ENCODE data around the gene EHMT2.
"Not testable (repeated sequence)": the region's sequence is repeated elsewhere in the genome, so short reads cannot be mapped to it uniquely, and the experiment has no call there.

Gene EHMT2

GRCh38 chr6:31860349-31860748, 37.1 kb downstream of the EHMT2 start:
- Histone ChIP-seq H3K36me3 (ENCODE audit: insufficient read depth, low read length) (peaks cover 4% of the 10 kb centered on the region; the same call in 1 of the 2 replicates), H3K4me3 (ENCODE audit: low read depth, low read length) (no peak overlapping the region; the same call in 1 of the 2 replicates), H3K27ac (ENCODE audit: low read depth, low read length) (no peak overlapping the region), H3K79me2 (ENCODE audit: control insufficient read depth, insufficient read depth, low read length, unreplicated experiment) (peaks cover 7% of the 10 kb centered on the region), H3K4me1 (ENCODE audit: control insufficient read depth, insufficient read depth, low read length, unreplicated experiment) (peaks cover 6% of the 10 kb centered on the region), H2AFZ (ENCODE audit: low read length, unreplicated experiment) (no peak overlapping the region), H3K27me3 (ENCODE audit: insufficient read depth, low read length) (no peaks in the 10 kb centered on the region)

- H3K4me3 ChIP-seq (ENCODE audit: low read depth, low read length) = no peak overlapping the region
- H3K4me1 ChIP-seq (ENCODE audit: control insufficient read depth, insufficient read depth, low read length, unreplicated experiment) = peaks cover 6% of the 10 kb centered on the region
- H3K27ac ChIP-seq (ENCODE audit: low read depth, low read length) = no peak overlapping the region
- H3K27me3 ChIP-seq (ENCODE audit: insufficient read depth, low read length) = no peaks in the 10 kb centered on the region
- no peak overlapping the region for H2AFZ ChIP-seq (ENCODE audit: low read length, unreplicated experiment)
- peaks cover 7% of the 10 kb centered on the region for H3K79me2 ChIP-seq (ENCODE audit: control insufficient read depth, insufficient read depth, low read length, unreplicated experiment)
- H3K36me3 ChIP-seq (ENCODE audit: insufficient read depth, low read length) = peaks cover 4% of the 10 kb centered on the region; the same call in 1 of the 2 replicates
Measured at GRCh38 chr6:31859923-31860322, 37.6 kb downstream of the EHMT2 start.

GRCh38 chr6:31858707-31859106, 38.8 kb downstream of the EHMT2 start:
- Histone ChIP-seq H3K4me1 (ENCODE audit: control insufficient read depth, insufficient read depth, low read length, unreplicated experiment) (peaks cover 6% of the 10 kb centered on the region), H2AFZ (ENCODE audit: low read length, unreplicated experiment) (no peak overlapping the region), H3K36me3 (ENCODE audit: insufficient read depth, low read length) (peaks cover 4% of the 10 kb centered on the region; the same call in 1 of the 2 replicates), H3K27ac (ENCODE audit: low read depth, low read length) (no peak overlapping the region), H3K4me3 (ENCODE audit: low read depth, low read length) (no peak overlapping the region), H3K79me2 (ENCODE audit: control insufficient read depth, insufficient read depth, low read length, unreplicated experiment) (peaks cover 7% of the 10 kb centered on the region), H3K27me3 (ENCODE audit: insufficient read depth, low read length) (no peaks in the 10 kb centered on the region)

DNA sequence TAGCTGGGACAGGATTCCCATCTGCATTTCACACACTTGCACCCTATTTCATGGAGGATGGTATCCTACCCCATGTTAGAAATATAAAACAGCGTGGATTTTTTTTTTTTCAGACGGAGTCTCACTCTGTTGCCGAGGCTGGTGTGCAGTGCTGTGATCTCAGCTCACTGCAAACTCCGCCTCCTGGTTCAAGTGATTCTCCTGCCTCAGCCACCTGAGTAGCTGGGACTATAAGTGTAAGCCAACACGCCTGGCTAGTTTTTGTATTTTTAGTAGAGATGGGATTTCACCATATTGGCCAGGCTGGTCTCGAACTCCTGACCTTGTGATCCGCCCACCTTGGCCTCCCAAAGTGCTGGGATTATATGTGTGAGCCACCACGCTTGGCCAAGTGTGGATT, 39.7 kb downstream of the EHMT2 start:
- not testable (repeated sequence) for H3K4me3 ChIP-seq (ENCODE audit: low read depth, low read length); H2AFZ ChIP-seq (ENCODE audit: low read length, unreplicated experiment); H3K36me3 ChIP-seq (ENCODE audit: insufficient read depth, low read length); H3K27me3 ChIP-seq (ENCODE audit: insufficient read depth, low read length); H3K27ac ChIP-seq (ENCODE audit: low read depth, low read length); H3K79me2 ChIP-seq (ENCODE audit: control insufficient read depth, insufficient read depth, low read length, unreplicated experiment); H3K4me1 ChIP-seq (ENCODE audit: control insufficient read depth, insufficient read depth, low read length, unreplicated experiment)

GRCh38 chr6:31851980-31852718, 45.3 kb downstream of the EHMT2 start:
- not testable (repeated sequence) for H3K36me3 ChIP-seq (ENCODE audit: insufficient read depth, low read length); H3K4me3 ChIP-seq (ENCODE audit: low read depth, low read length); H2AFZ ChIP-seq (ENCODE audit: low read length, unreplicated experiment); H3K4me1 ChIP-seq (ENCODE audit: control insufficient read depth, insufficient read depth, low read length, unreplicated experiment); H3K27me3 ChIP-seq (ENCODE audit: insufficient read depth, low read length); H3K27ac ChIP-seq (ENCODE audit: low read depth, low read length); H3K79me2 ChIP-seq (ENCODE audit: control insufficient read depth, insufficient read depth, low read length, unreplicated experiment)

DNA sequence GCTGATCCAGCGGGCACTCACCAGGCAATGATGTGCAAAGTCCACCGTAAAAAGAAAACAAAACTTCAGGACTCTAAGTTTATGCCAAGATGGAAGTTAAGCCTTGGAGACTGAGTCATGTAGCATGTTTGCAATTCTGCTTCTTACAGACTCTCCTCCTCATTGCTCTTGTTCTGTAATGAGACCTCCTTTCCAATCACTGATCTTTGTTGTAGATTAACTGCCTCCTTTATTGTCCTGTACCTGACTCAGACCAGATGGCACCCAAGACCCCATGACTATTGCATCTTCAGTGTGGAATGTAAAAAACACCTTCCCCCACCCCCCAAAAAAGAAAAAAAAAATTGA, 46.0 kb downstream of the EHMT2 start:
- H3K36me3 ChIP-seq (ENCODE audit: insufficient read depth, low read length) = no peaks in the 10 kb centered on the region
- H3K4me1 ChIP-seq (ENCODE audit: control insufficient read depth, insufficient read depth, low read length, unreplicated experiment) = no peaks in the 10 kb centered on the region
- H3K79me2 ChIP-seq (ENCODE audit: control insufficient read depth, insufficient read depth, low read length, unreplicated experiment) = no peaks in the 10 kb centered on the region
- no peaks in the 10 kb centered on the region for H3K27me3 ChIP-seq (ENCODE audit: insufficient read depth, low read length)
- H3K4me3 ChIP-seq (ENCODE audit: low read depth, low read length) = no peak overlapping the region
- H3K27ac ChIP-seq (ENCODE audit: low read depth, low read length) = no peak overlapping the region
- H2AFZ ChIP-seq (ENCODE audit: low read length, unreplicated experiment) = no peak overlapping the region

GRCh38 chr6:31850765-31851484, 46.6 kb downstream of the EHMT2 start:
- Histone ChIP-seq H3K36me3 (ENCODE audit: insufficient read depth, low read length) (no peaks in the 10 kb centered on the region), H3K27ac (ENCODE audit: low read depth, low read length) (no peak overlapping the region), H2AFZ (ENCODE audit: low read length, unreplicated experiment) (no peak overlapping the region), H3K27me3 (ENCODE audit: insufficient read depth, low read length) (no peaks in the 10 kb centered on the region), H3K4me1 (ENCODE audit: control insufficient read depth, insufficient read depth, low read length, unreplicated experiment) (no peaks in the 10 kb centered on the region), H3K4me3 (ENCODE audit: low read depth, low read length) (no peak overlapping the region), H3K79me2 (ENCODE audit: control insufficient read depth, insufficient read depth, low read length, unreplicated experiment) (no peaks in the 10 kb centered on the region)

DNA sequence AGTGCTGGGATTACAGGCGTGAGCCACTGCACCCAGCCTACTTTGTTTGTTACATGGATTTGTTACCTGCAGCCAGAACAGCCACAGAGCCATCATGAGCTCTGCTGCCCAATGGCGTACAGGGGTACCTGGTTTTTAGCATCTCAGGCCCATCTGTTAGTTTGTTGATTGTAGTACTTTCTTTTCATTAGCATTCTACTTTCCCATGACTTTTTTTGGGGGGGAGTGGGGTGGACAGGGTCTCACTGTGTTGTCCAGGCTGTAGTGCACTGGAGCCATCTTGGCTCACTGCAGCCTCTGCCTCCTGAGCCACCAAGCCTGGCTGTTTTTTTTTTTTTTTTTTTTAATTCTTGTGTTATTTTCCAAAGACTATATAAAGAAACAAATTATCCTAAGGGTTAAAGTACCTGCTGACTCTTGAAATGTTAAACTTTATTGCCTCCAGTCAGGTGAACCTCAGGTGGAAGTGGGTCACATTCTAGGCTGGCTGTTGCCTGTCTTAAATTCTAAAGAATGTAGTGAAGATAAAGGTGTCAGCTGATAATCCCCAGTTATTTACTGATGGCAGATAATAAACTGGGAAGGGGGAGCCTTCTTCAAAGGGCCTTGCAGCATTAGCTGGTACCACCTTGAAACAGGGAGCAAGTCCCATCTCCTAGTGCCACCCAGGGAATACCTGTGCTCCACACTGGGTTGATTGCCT, 50.1 kb downstream of the EHMT2 start:
- H3K27me3 ChIP-seq (ENCODE audit: insufficient read depth, low read length) = no peaks in the 10 kb centered on the region
- no peaks in the 10 kb centered on the region for H3K4me1 ChIP-seq (ENCODE audit: control insufficient read depth, insufficient read depth, low read length, unreplicated experiment)
- H3K79me2 ChIP-seq (ENCODE audit: control insufficient read depth, insufficient read depth, low read length, unreplicated experiment) = no peaks in the 10 kb centered on the region
- no peak overlapping the region for H3K4me3 ChIP-seq (ENCODE audit: low read depth, low read length)
- H3K36me3 ChIP-seq (ENCODE audit: insufficient read depth, low read length) = no peaks in the 10 kb centered on the region
- no peak overlapping the region for H2AFZ ChIP-seq (ENCODE audit: low read length, unreplicated experiment)
- H3K27ac ChIP-seq (ENCODE audit: low read depth, low read length) = no peak overlapping the region

- H3K27ac ChIP-seq (ENCODE audit: low read depth, low read length) = no peak overlapping the region
- H3K79me2 ChIP-seq (ENCODE audit: control insufficient read depth, insufficient read depth, low read length, unreplicated experiment) = no peaks in the 10 kb centered on the region
- no peak overlapping the region for H2AFZ ChIP-seq (ENCODE audit: low read length, unreplicated experiment)
- H3K4me1 ChIP-seq (ENCODE audit: control insufficient read depth, insufficient read depth, low read length, unreplicated experiment) = no peaks in the 10 kb centered on the region
- no peak overlapping the region for H3K4me3 ChIP-seq (ENCODE audit: low read depth, low read length)
- no peaks in the 10 kb centered on the region for H3K27me3 ChIP-seq (ENCODE audit: insufficient read depth, low read length)
- peaks cover 12% of the 10 kb centered on the region for H3K36me3 ChIP-seq (ENCODE audit: insufficient read depth, low read length)
Measured at GRCh38 chr6:31844507-31844906, 53.0 kb downstream of the EHMT2 start.

GRCh38 chr6:31842053-31842452, 55.4 kb downstream of the EHMT2 start:
- Histone ChIP-seq H3K27me3 (ENCODE audit: insufficient read depth, low read length) (no peaks in the 10 kb centered on the region), H3K4me3 (ENCODE audit: low read depth, low read length) (no peak overlapping the region), H3K79me2 (ENCODE audit: control insufficient read depth, insufficient read depth, low read length, unreplicated experiment) (peaks cover 10% of the 10 kb centered on the region), H3K36me3 (ENCODE audit: insufficient read depth, low read length) (peaks cover 32% of the 10 kb centered on the region), H3K4me1 (ENCODE audit: control insufficient read depth, insufficient read depth, low read length, unreplicated experiment) (peaks cover 11% of the 10 kb centered on the region), H2AFZ (ENCODE audit: low read length, unreplicated experiment) (no peak overlapping the region), H3K27ac (ENCODE audit: low read depth, low read length) (no peak overlapping the region)

DNA sequence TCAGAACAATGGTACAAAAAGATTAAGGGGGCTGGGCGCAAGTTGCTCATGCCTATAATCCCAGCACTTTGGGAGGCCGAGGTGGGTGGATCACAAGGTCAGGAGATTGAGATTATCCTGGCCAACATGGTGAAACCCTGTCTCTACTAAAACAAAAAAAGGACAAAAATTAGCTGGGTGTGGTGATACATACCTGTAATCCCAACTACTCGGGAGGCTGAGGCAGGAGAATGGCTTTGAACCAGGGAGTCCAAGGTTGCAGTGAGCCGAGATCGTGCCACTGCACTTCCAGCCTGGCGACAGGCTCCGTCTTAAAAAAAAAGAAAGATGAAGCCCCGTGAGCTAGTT, 57.7 kb downstream of the EHMT2 start:
- peaks cover 11% of the 10 kb centered on the region for H3K4me1 ChIP-seq (ENCODE audit: control insufficient read depth, insufficient read depth, low read length, unreplicated experiment)
- not testable (repeated sequence) for H3K27me3 ChIP-seq (ENCODE audit: insufficient read depth, low read length); H2AFZ ChIP-seq (ENCODE audit: low read length, unreplicated experiment); H3K27ac ChIP-seq (ENCODE audit: low read depth, low read length); H3K4me3 ChIP-seq (ENCODE audit: low read depth, low read length)
- peaks cover 43% of the 10 kb centered on the region for H3K36me3 ChIP-seq (ENCODE audit: insufficient read depth, low read length)
- H3K79me2 ChIP-seq (ENCODE audit: control insufficient read depth, insufficient read depth, low read length, unreplicated experiment) = peaks cover 33% of the 10 kb centered on the region

All from ACC112 (cell line).